Gastrocnemius medialis (tissue), 4 donors: ENCODE measurements around the gene ZNRD2. TPM values are rescaled to one million over a fixed set of nuclear protein-coding genes. Genes with fewer than 3 reads are reported as not detected.

Source experiments
- ATAC-seq, 2 donors: fragments of 150-250 bp; one replicate each; pipeline ENCODE4 v1.9.1; 2016
- DNase-seq, 2 donors: peaks; one replicate each; pipeline ENCODE4 v3.0.0-alpha.2; 2019
- H3K27ac ChIP-seq, 4 donors: fragments of 200-600 bp; sonication (generic); 1 replicate in 1 of 4; 2 replicates in 3 of 4; pipeline ENCODE4 v1.5.1; 2016 to 2018; ENCODE audit warnings: mild to moderate bottlenecking in 2 of 4, moderate library complexity in 1 of 4
- H3K27me3 ChIP-seq, 3 donors: fragments of 200-600 bp; sonication (generic) in 2 of 3; 1 replicate in 1 of 3; 2 replicates in 2 of 3; pipeline versions ENCODE4 v1.5.1 to v1.6.0; 2016 to 2019; ENCODE audit warnings: mild to moderate bottlenecking in 1 of 3, moderate library complexity in 1 of 3
- H3K36me3 ChIP-seq, 2 donors: fragments of 200-600 bp; sonication (generic) in 1 of 2; one replicate each; pipeline ENCODE4 v1.5.1; 2017 to 2018
- H3K4me1 ChIP-seq, 2 donors: fragments of 200-600 bp; sonication (generic) in 1 of 2; one replicate each; pipeline ENCODE4 v1.5.1; 2016 to 2017; ENCODE audit warnings: mild to moderate bottlenecking in 2 of 2
- H3K4me3 ChIP-seq, 4 donors: fragments of 200-600 bp; sonication (generic) in 3 of 4; 1 replicate in 1 of 4; 2 replicates in 3 of 4; pipeline ENCODE4 v1.5.1; 2016 to 2019; ENCODE audit warnings: mild to moderate bottlenecking in 2 of 4
- H3K9me3 ChIP-seq, 3 donors: fragments of 200-600 bp; sonication (generic) in 2 of 3; 1 replicate in 1 of 3; 2 replicates in 2 of 3; pipeline ENCODE4 v1.5.1; 2016 to 2019
- CTCF ChIP-seq, 5 experiments: fragments of 450-650 bp in 3 of 5; fragments of 200-600 bp in 2 of 5; sonication (generic) in 2 of 5; IDR thresholded peaks in 4 of 5; conservative IDR thresholded peaks in 1 of 5; 1 replicate in 4 of 5; 2 replicates in 1 of 5; pipeline ENCODE4 v1.5.1; 2016 to 2019; ENCODE audit warnings: antibody characterized with exemption in 5 of 5, mild to moderate bottlenecking in 3 of 5, moderate library complexity in 3 of 5
- POLR2A ChIP-seq, 2 donors: fragments of 450-650 bp; IDR thresholded peaks; one replicate each; pipeline ENCODE4 v1.6.1; 2017; ENCODE audit warnings: antibody characterized with exemption in 2 of 2, mild to moderate bottlenecking in 2 of 2, moderate library complexity in 2 of 2
- in situ Hi-C, 4 donors: fragments of 200-750 bp; cut with MboI; loops; one replicate each; pipeline versions ENCODE4 v1.15.0 to v1.8.0; 2017; ENCODE audit warnings: low sequenced_read_pairs in 4 of 4
- intact Hi-C: fragments of 100-400 bp; cut with DNase I; formaldehyde crosslinking; loops from one replicate; pipeline ENCODE4 v1.15.1; 2023; ENCODE audit warnings: low total_unique reads
- total RNA-seq, 4 donors: library from RNA; depleted of rRNA; stranded (reverse); fragments of >200 nt; gene quantifications; one replicate each; pipeline versions ENCODE4 v1.1.0 to v1.2.3, GENCODE V29; 2016

ZNRD2 gene
- total RNA-seq, 4 donors from 2014 or later, result 54.7 to 99.4 (median 75.3) TPM

GRCh38 chr11:65593518-65594414 lies 23.5 kb downstream of the ZNRD2 start:
- in situ Hi-C loops (no loop called here), intact Hi-C loops (loop anchor here (1.0 kb wide), 2 partner anchors 19 to 53 kb away; no protein-coding TSS in a partner anchor)
- peak; percentile 53 to 84 for DNase-seq
- H3K36me3 ChIP-seq, result peaks cover 0 to 44% of the 10 kb centered on the region in 2 donors
- peaks cover 37 to 52% of the 10 kb centered on the region in 2 donors for H3K4me1 ChIP-seq
- ATAC-seq, result peak; percentile 69
- H3K4me3 ChIP-seq, result no peak overlapping the region
- peak overlapping the region; percentile 91 to 99 (median 98) for H3K27ac ChIP-seq
- TF ChIP-seq CTCF (IDR thresholded peaks at IDR 0.05 in 4 of 5, conservative IDR thresholded peaks at IDR 0.05 in 1 of 5), result peak; percentile 85 to 93 (median 92)
- TF ChIP-seq POLR2A (IDR thresholded peaks at IDR 0.05), result peak in 1 of 2 donors; percentile 11
- H3K27me3 ChIP-seq, result no peaks in the 10 kb centered on the region
- H3K9me3 ChIP-seq, result no peaks in the 10 kb centered on the region

GRCh38 chr11:65595131-65595530 lies 24.9 kb downstream of the ZNRD2 start:
- no peak for DNase-seq

GRCh38 chr11:65595543-65596281 lies 25.4 kb downstream of the ZNRD2 start, which contains the start of gene KCNK7:
Gene KCNK7, minus strand, starts transcription at chr11:65595800. Its CDS starts 28 bp downstream, at chr11:65595772.
- intact Hi-C loops, result no loop called here
- no peak for ATAC-seq
- peak within 1 kb of the TSS in 3 of 4 donors; percentile 6 to 99 (median 98) for H3K27ac ChIP-seq
- TF ChIP-seq CTCF (IDR thresholded peaks at IDR 0.05 in 4 of 5, conservative IDR thresholded peaks at IDR 0.05 in 1 of 5), result no peak
- no peak for TF ChIP-seq POLR2A (IDR thresholded peaks at IDR 0.05)
- no peaks in the 10 kb centered on the region for H3K27me3 ChIP-seq
- H3K9me3 ChIP-seq, result no peaks in the 10 kb centered on the region
- H3K36me3 ChIP-seq, result peaks cover 0 to 40% of the 10 kb centered on the region in 2 donors
- peaks cover 18 to 33% of the 10 kb centered on the region in 2 donors for H3K4me1 ChIP-seq
- in situ Hi-C loops, result no loop called here
- no peak for DNase-seq
- H3K4me3 ChIP-seq, result no peak within 1 kb of the TSS

More at GRCh38 chr11:65595131-65595530, 24.9 kb downstream of the ZNRD2 start:
- H3K36me3 ChIP-seq, result peaks cover 0 to 43% of the 10 kb centered on the region in 2 donors
- H3K4me3 ChIP-seq, result no peak overlapping the region
- no peak for ATAC-seq
- TF ChIP-seq CTCF (IDR thresholded peaks at IDR 0.05 in 4 of 5, conservative IDR thresholded peaks at IDR 0.05 in 1 of 5) (no peak), POLR2A (IDR thresholded peaks at IDR 0.05) (no peak)
- H3K9me3 ChIP-seq, result no peaks in the 10 kb centered on the region
- intact Hi-C loops, result no loop called here
- peak overlapping the region in 1 of 4 donors; percentile 98 for H3K27ac ChIP-seq
- in situ Hi-C loops, result no loop called here
- H3K27me3 ChIP-seq, result no peaks in the 10 kb centered on the region
- peaks cover 23 to 38% of the 10 kb centered on the region in 2 donors for H3K4me1 ChIP-seq

- no peaks in the 10 kb centered on the region for H3K27me3 ChIP-seq
- H3K9me3 ChIP-seq, result no peaks in the 10 kb centered on the region
- H3K36me3 ChIP-seq, result peaks cover 0 to 32% of the 10 kb centered on the region in 2 donors
- intact Hi-C loops (no loop called here), in situ Hi-C loops (no loop called here)
- H3K4me3 ChIP-seq, result no peak overlapping the region
- TF ChIP-seq POLR2A (IDR thresholded peaks at IDR 0.05) (no peak), CTCF (IDR thresholded peaks at IDR 0.05 in 4 of 5, conservative IDR thresholded peaks at IDR 0.05 in 1 of 5) (no peak)
- H3K27ac ChIP-seq, result no peak overlapping the region
- peaks cover 14 to 31% of the 10 kb centered on the region in 2 donors for H3K4me1 ChIP-seq
- ATAC-seq (no peak), DNase-seq (no peak)
Observed at GRCh38 chr11:65596520-65596919, 26.2 kb downstream of the ZNRD2 start.
